Measurements from ENCODE around the gene HTT-AS. TPM values are rescaled to one million over a fixed set of nuclear protein-coding genes. Genes with fewer than 3 reads are reported as not detected.
A peak's percentile ranks its signal among the peaks of the same experiment; 100 is the strongest.

The HTT-AS gene
- polyA plus RNA-seq (2013, experiment 1 of 2), result not detected
- not detected for polyA plus RNA-seq (2013, experiment 2 of 2)

DNA sequence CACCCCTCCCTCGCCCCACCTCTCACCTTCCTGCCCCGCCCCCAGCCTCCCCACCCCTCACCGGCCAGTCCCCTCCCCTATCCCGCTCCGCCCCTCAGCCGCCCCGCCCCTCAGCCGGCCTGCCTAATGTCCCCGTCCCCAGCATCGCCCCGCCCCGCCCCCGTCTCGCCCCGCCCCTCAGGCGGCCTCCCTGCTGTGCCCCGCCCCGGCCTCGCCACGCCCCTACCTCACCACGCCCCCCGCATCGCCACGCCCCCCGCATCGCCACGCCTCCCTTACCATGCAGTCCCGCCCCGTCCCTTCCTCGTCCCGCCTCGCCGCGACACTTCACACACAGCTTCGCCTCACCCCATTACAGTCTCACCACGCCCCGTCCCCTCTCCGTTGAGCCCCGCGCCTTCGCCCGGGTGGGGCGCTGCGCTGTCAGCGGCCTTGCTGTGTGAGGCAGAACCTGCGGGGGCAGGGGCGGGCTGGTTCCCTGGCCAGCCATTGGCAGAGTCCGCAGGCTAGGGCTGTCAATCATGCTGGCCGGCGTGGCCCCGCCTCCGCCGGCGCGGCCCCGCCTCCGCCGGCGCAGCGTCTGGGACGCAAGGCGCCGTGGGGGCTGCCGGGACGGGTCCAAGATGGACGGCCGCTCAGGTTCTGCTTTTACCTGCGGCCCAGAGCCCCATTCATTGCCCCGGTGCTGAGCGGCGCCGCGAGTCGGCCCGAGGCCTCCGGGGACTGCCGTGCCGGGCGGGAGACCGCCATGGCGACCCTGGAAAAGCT lies at the start of gene HTT-AS, which contains the start of gene HTT:
Gene HTT-AS, minus strand, starts transcription at position 461 of the 768 bp plus-strand sequence.
Gene HTT, plus strand, starts transcription at position 604 of the 768 bp plus-strand sequence. Its CDS starts 145 bp downstream, at position 749.
- Histone ChIP-seq H3K9ac (ENCODE audit: low read depth, low read length, poor library complexity) (peak within 1 kb of the TSS; percentile 97), H2BK120ac (ENCODE audit: low read depth, low read length) (peak within 1 kb of the TSS; percentile 40), H4K8ac (ENCODE audit: low read depth, low read length) (no peak within 1 kb of the TSS), H3K9me3 (replicated peaks in 1 of 2; ENCODE audit: control insufficient read depth in 2 of 2, insufficient read depth in 1 of 2, low read depth in 1 of 2, low read length in 2 of 2) (no peaks in the 10 kb centered on the region), H3K4me1 (ENCODE audit: control insufficient read depth in 2 of 2, insufficient read depth in 1 of 2, low read depth in 1 of 2, low read length in 2 of 2) (peaks cover 6 to 16% of the 10 kb centered on the region in 2 donors), H3K23ac (ENCODE audit: low read depth, low read length, poor library complexity) (peak within 1 kb of the TSS; percentile 90), H2BK5ac (ENCODE audit: low read length) (peak within 1 kb of the TSS; percentile 85), H3K4me2 (ENCODE audit: insufficient read depth, low read length, poor library complexity, severe bottlenecking) (peak within 1 kb of the TSS; percentile 78), H2AFZ (ENCODE audit: low read length) (peak within 1 kb of the TSS; percentile 100), H3K4me3 (ENCODE audit: low read length in 2 of 2) (peak within 1 kb of the TSS; percentile 89 to 100), H3K79me1 (ENCODE audit: low read depth, low read length) (peaks cover 6% of the 10 kb centered on the region), H3K27ac (replicated peaks; ENCODE audit: low read length) (peak within 1 kb of the TSS; percentile 75), H3K27me3 (ENCODE audit: control insufficient read depth in 3 of 3, insufficient read depth in 3 of 3, low read depth in 1 of 3, low read length in 3 of 3) (no peaks in the 10 kb centered on the region), H2BK15ac (ENCODE audit: low read length) (peak within 1 kb of the TSS; percentile 56), H3K18ac (ENCODE audit: low read length) (peak within 1 kb of the TSS; percentile 98), H4K91ac (ENCODE audit: low read depth, low read length, poor library complexity) (no peak within 1 kb of the TSS), H3K36me3 (replicated peaks in 1 of 2; ENCODE audit: control insufficient read depth in 2 of 2, insufficient read depth in 2 of 2, low read length in 2 of 2) (peaks cover 0 to 4% of the 10 kb centered on the region in 2 donors), H2BK12ac (ENCODE audit: low read length) (peak within 1 kb of the TSS; percentile 68), H2AK5ac (ENCODE audit: low read depth, low read length) (peak within 1 kb of the TSS; percentile 93), H3K14ac (ENCODE audit: low read length) (peak within 1 kb of the TSS; percentile 90), H3K4ac (ENCODE audit: low read length) (no peak within 1 kb of the TSS)
- WGBS, 2 donors (ENCODE audit: extremely low coverage in 2 of 2, insufficient read length in 2 of 2, insufficient replicate concordance in 1 of 2), result no CpG with 5 or more reads among the region's 81 CpGs
- DNase-seq (ENCODE audit: low spot score), result peak; percentile 97

- H3K9me3 ChIP-seq (replicated peaks in 1 of 2; ENCODE audit: control insufficient read depth in 2 of 2, insufficient read depth in 1 of 2, low read depth in 1 of 2, low read length in 2 of 2), result peaks cover 0 to 4% of the 10 kb centered on the region in 2 donors
- no peak overlapping the region for H2AFZ ChIP-seq (ENCODE audit: low read length)
- DNase-seq (ENCODE audit: low spot score), result no peak
- no peak overlapping the region for H3K18ac ChIP-seq (ENCODE audit: low read length)
- H3K23ac ChIP-seq (ENCODE audit: low read depth, low read length, poor library complexity), result no peak overlapping the region
- no peak overlapping the region for H3K9ac ChIP-seq (ENCODE audit: low read depth, low read length, poor library complexity)
- H2BK15ac ChIP-seq (ENCODE audit: low read length), result no peak overlapping the region
- no peak overlapping the region for H4K91ac ChIP-seq (ENCODE audit: low read depth, low read length, poor library complexity)
- H3K36me3 ChIP-seq (replicated peaks in 1 of 2; ENCODE audit: control insufficient read depth in 2 of 2, insufficient read depth in 2 of 2, low read length in 2 of 2), result peaks cover 30 to 94% of the 10 kb centered on the region in 2 donors
- H3K27me3 ChIP-seq (ENCODE audit: control insufficient read depth in 3 of 3, insufficient read depth in 3 of 3, low read depth in 1 of 3, low read length in 3 of 3), result no peaks in the 10 kb centered on the region
- no peak overlapping the region for H3K4ac ChIP-seq (ENCODE audit: low read length)
- H3K4me3 ChIP-seq (ENCODE audit: low read length in 2 of 2), result no peak overlapping the region
- peaks cover 2% of the 10 kb centered on the region for H3K79me1 ChIP-seq (ENCODE audit: low read depth, low read length)
- H2BK5ac ChIP-seq (ENCODE audit: low read length), result no peak overlapping the region
- no peak overlapping the region for H3K27ac ChIP-seq (replicated peaks; ENCODE audit: low read length)
- H2BK12ac ChIP-seq (ENCODE audit: low read length), result no peak overlapping the region
- no peaks in the 10 kb centered on the region for H3K4me1 ChIP-seq (ENCODE audit: control insufficient read depth in 2 of 2, insufficient read depth in 1 of 2, low read depth in 1 of 2, low read length in 2 of 2)
- no peak overlapping the region for H3K4me2 ChIP-seq (ENCODE audit: insufficient read depth, low read length, poor library complexity, severe bottlenecking)
- no peak overlapping the region for H2BK120ac ChIP-seq (ENCODE audit: low read depth, low read length)
- no peak overlapping the region for H4K8ac ChIP-seq (ENCODE audit: low read depth, low read length)
- WGBS, 2 donors (ENCODE audit: extremely low coverage in 2 of 2, insufficient read length in 2 of 2, insufficient replicate concordance in 1 of 2), result no CpG with 5 or more reads among the region's 3 CpGs
- H2AK5ac ChIP-seq (ENCODE audit: low read depth, low read length), result no peak overlapping the region
- no peak overlapping the region for H3K14ac ChIP-seq (ENCODE audit: low read length)
Observed at GRCh38 chr4:3123181-3123671, 48.9 kb upstream of the HTT-AS start.

GRCh38 chr4:3122081-3122563 lies 47.8 kb upstream of the HTT-AS start:
- Histone ChIP-seq H3K27me3 (ENCODE audit: control insufficient read depth in 3 of 3, insufficient read depth in 3 of 3, low read depth in 1 of 3, low read length in 3 of 3) (no peaks in the 10 kb centered on the region), H4K91ac (ENCODE audit: low read depth, low read length, poor library complexity) (no peak overlapping the region), H2BK120ac (ENCODE audit: low read depth, low read length) (no peak overlapping the region), H2AK5ac (ENCODE audit: low read depth, low read length) (no peak overlapping the region), H2BK12ac (ENCODE audit: low read length) (no peak overlapping the region), H3K4me2 (ENCODE audit: insufficient read depth, low read length, poor library complexity, severe bottlenecking) (no peak overlapping the region), H3K14ac (ENCODE audit: low read length) (no peak overlapping the region), H3K4ac (ENCODE audit: low read length) (no peak overlapping the region), H3K36me3 (replicated peaks in 1 of 2; ENCODE audit: control insufficient read depth in 2 of 2, insufficient read depth in 2 of 2, low read length in 2 of 2) (peaks cover 27 to 94% of the 10 kb centered on the region in 2 donors), H2AFZ (ENCODE audit: low read length) (no peak overlapping the region), H3K79me1 (ENCODE audit: low read depth, low read length) (peaks cover 2% of the 10 kb centered on the region), H3K18ac (ENCODE audit: low read length) (no peak overlapping the region), H3K9ac (ENCODE audit: low read depth, low read length, poor library complexity) (no peak overlapping the region), H3K23ac (ENCODE audit: low read depth, low read length, poor library complexity) (no peak overlapping the region), H2BK5ac (ENCODE audit: low read length) (no peak overlapping the region), H2BK15ac (ENCODE audit: low read length) (no peak overlapping the region), H3K4me1 (ENCODE audit: control insufficient read depth in 2 of 2, insufficient read depth in 1 of 2, low read depth in 1 of 2, low read length in 2 of 2) (no peaks in the 10 kb centered on the region), H4K8ac (ENCODE audit: low read depth, low read length) (no peak overlapping the region), H3K9me3 (replicated peaks in 1 of 2; ENCODE audit: control insufficient read depth in 2 of 2, insufficient read depth in 1 of 2, low read depth in 1 of 2, low read length in 2 of 2) (peaks cover 0 to 4% of the 10 kb centered on the region in 2 donors), H3K27ac (replicated peaks; ENCODE audit: low read length) (no peak overlapping the region), H3K4me3 (ENCODE audit: low read length in 2 of 2) (peak overlapping the region in 1 of 2 donors; percentile 52)
- no CpG with 5 or more reads among the region's 9 CpGs for WGBS, 2 donors (ENCODE audit: extremely low coverage in 2 of 2, insufficient read length in 2 of 2, insufficient replicate concordance in 1 of 2)
- no peak for DNase-seq (ENCODE audit: low spot score)

DNA sequence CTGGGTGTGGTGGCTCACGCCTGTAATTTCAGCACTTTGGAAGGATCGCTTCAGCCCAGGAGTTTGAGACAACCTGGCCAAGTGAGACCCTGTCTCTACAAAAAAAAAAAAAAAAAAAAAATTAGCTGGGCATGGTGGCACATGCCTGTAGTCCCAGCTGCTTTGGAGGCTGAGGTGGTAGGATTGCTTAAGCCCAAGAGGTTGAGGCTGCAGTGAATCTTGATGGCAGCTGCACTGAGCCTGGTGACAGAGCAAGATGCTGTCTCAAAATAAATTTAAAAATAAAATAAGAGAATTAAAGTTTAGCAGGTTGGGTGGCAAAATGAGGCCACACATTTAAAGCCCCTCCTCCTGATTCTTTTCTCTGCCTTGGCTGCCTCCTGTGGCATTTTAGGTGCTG lies 47.3 kb upstream of the HTT-AS start:
- WGBS, 2 donors (ENCODE audit: extremely low coverage in 2 of 2, insufficient read length in 2 of 2, insufficient replicate concordance in 1 of 2), result no CpG with 5 or more reads among the region's 2 CpGs
- H4K8ac ChIP-seq (ENCODE audit: low read depth, low read length), result no peak overlapping the region
- peaks cover 2% of the 10 kb centered on the region for H3K79me1 ChIP-seq (ENCODE audit: low read depth, low read length)
- no peak overlapping the region for H4K91ac ChIP-seq (ENCODE audit: low read depth, low read length, poor library complexity)
- no peak overlapping the region for H3K27ac ChIP-seq (replicated peaks; ENCODE audit: low read length)
- no peak overlapping the region for H2AFZ ChIP-seq (ENCODE audit: low read length)
- no peak overlapping the region for H3K4me2 ChIP-seq (ENCODE audit: insufficient read depth, low read length, poor library complexity, severe bottlenecking)
- H3K14ac ChIP-seq (ENCODE audit: low read length), result no peak overlapping the region
- no peaks in the 10 kb centered on the region for H3K27me3 ChIP-seq (ENCODE audit: control insufficient read depth in 3 of 3, insufficient read depth in 3 of 3, low read depth in 1 of 3, low read length in 3 of 3)
- no peak overlapping the region for H3K18ac ChIP-seq (ENCODE audit: low read length)
- no peak overlapping the region for H3K4me3 ChIP-seq (ENCODE audit: low read length in 2 of 2)
- no peak overlapping the region for H2BK120ac ChIP-seq (ENCODE audit: low read depth, low read length)
- H2BK15ac ChIP-seq (ENCODE audit: low read length), result no peak overlapping the region
- H3K9me3 ChIP-seq (replicated peaks in 1 of 2; ENCODE audit: control insufficient read depth in 2 of 2, insufficient read depth in 1 of 2, low read depth in 1 of 2, low read length in 2 of 2), result peaks cover 0 to 4% of the 10 kb centered on the region in 2 donors
- no peaks in the 10 kb centered on the region for H3K4me1 ChIP-seq (ENCODE audit: control insufficient read depth in 2 of 2, insufficient read depth in 1 of 2, low read depth in 1 of 2, low read length in 2 of 2)
- H3K36me3 ChIP-seq (replicated peaks in 1 of 2; ENCODE audit: control insufficient read depth in 2 of 2, insufficient read depth in 2 of 2, low read length in 2 of 2), result peaks cover 25 to 94% of the 10 kb centered on the region in 2 donors
- no peak overlapping the region for H3K9ac ChIP-seq (ENCODE audit: low read depth, low read length, poor library complexity)
- H2AK5ac ChIP-seq (ENCODE audit: low read depth, low read length), result no peak overlapping the region
- H2BK5ac ChIP-seq (ENCODE audit: low read length), result no peak overlapping the region
- DNase-seq (ENCODE audit: low spot score), result no peak
- no peak overlapping the region for H3K4ac ChIP-seq (ENCODE audit: low read length)
- no peak overlapping the region for H2BK12ac ChIP-seq (ENCODE audit: low read length)
- no peak overlapping the region for H3K23ac ChIP-seq (ENCODE audit: low read depth, low read length, poor library complexity)
